Measurements from ENCODE around the gene ORM1.

The ORM1 gene

DNA sequence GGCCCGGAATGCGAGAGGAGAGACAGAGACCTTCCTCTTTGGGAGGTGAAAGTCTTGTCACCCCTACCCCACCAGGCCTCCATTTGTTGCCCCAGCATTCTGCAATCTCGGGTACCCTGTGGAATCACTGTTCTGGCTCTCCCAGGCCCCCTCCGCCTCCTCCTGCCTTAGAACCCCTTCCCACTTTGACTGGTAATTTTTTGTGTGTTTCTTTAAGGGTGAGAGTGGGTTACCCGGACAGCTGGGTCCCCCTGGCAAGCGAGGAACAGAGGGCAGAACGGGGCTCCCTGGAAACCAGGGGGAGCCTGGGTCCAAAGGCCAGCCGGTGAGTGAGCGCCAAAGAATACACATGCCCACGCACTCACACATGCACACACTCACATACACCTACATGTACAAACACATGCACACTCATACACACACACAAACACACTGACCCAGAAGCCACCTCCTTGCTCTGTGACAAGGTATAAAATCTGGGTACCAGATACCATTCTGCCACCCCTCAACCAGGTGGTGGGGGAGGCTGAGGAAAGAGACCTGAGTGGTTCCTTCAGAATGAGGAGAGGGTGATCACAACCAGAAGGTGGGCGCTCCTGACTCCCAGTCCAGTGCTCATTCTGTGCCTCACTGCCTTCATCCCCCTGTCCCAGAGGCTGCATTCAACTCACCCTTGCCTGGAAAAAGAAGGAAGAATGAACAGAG is 30.9 kb upstream of the ORM1 start:
- no peak overlapping the region for H3K4me3 ChIP-seq (ENCODE audit: low read depth, low read length)
- DNase-seq (ENCODE audit: low read depth) = no peak
- in situ Hi-C loops (cut with HindIII; ENCODE audit: low sequenced_read_pairs) = no loop called here
- TF ChIP-seq, protein P1, sequence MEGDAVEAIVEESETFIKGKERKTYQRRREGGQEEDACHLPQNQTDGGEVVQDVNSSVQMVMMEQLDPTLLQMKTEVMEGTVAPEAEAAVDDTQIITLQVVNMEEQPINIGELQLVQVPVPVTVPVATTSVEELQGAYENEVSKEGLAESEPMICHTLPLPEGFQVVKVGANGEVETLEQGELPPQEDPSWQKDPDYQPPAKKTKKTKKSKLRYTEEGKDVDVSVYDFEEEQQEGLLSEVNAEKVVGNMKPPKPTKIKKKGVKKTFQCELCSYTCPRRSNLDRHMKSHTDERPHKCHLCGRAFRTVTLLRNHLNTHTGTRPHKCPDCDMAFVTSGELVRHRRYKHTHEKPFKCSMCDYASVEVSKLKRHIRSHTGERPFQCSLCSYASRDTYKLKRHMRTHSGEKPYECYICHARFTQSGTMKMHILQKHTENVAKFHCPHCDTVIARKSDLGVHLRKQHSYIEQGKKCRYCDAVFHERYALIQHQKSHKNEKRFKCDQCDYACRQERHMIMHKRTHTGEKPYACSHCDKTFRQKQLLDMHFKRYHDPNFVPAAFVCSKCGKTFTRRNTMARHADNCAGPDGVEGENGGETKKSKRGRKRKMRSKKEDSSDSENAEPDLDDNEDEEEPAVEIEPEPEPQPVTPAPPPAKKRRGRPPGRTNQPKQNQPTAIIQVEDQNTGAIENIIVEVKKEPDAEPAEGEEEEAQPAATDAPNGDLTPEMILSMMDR (IDR thresholded peaks at IDR 0.05; ENCODE audit: low read depth, low read length, missing control alignments) = no peak

DNA sequence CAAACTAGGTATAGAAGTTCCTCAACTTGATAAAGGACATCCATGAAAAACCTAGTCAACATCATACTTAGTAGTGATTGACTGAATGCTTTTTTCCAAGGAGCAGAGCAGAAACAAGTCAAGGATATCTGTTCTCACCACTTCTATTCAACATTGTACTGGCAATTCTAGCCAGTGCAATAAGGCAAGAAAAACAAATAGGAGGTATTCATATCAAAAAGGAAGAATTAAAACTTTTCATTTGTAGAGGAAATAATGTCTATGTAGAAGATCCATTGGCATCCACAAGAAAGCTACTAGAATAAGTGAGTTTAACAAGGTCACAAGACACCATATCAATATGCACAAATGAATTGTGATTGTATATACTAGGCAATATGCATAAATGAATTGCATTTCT is 28.2 kb upstream of the ORM1 start:
- H3K4me3 ChIP-seq (ENCODE audit: low read depth, low read length) = no peak overlapping the region
- TF ChIP-seq, protein P1 (IDR thresholded peaks at IDR 0.05; ENCODE audit: low read depth, low read length, missing control alignments) = no peak
- in situ Hi-C loops (cut with HindIII; ENCODE audit: low sequenced_read_pairs) = no loop called here
- no peak for DNase-seq (ENCODE audit: low read depth)

DNA sequence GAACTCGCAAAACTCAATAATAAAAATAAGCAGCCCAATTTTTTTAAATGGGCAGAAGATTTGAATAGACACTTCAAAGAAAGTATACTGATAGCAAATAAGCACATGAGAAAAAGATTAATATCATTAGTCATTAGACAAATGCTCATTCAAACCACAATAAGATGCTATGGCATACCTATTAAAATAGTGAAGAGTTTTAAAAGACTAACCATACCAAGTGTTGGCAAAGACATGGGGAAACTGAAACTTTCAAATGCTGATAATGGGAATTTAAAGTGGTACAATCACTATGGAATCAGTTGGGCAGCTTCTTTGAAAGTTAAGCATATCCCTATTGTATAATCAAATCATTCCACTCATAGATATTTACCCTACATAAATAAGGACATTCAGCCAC is 26.6 kb upstream of the ORM1 start:
- in situ Hi-C loops (cut with HindIII; ENCODE audit: low sequenced_read_pairs) = no loop called here
- DNase-seq (ENCODE audit: low read depth) = no peak
- TF ChIP-seq, protein P1 (IDR thresholded peaks at IDR 0.05; ENCODE audit: low read depth, low read length, missing control alignments) = no peak
- H3K4me3 ChIP-seq (ENCODE audit: low read depth, low read length) = no peak overlapping the region

DNA sequence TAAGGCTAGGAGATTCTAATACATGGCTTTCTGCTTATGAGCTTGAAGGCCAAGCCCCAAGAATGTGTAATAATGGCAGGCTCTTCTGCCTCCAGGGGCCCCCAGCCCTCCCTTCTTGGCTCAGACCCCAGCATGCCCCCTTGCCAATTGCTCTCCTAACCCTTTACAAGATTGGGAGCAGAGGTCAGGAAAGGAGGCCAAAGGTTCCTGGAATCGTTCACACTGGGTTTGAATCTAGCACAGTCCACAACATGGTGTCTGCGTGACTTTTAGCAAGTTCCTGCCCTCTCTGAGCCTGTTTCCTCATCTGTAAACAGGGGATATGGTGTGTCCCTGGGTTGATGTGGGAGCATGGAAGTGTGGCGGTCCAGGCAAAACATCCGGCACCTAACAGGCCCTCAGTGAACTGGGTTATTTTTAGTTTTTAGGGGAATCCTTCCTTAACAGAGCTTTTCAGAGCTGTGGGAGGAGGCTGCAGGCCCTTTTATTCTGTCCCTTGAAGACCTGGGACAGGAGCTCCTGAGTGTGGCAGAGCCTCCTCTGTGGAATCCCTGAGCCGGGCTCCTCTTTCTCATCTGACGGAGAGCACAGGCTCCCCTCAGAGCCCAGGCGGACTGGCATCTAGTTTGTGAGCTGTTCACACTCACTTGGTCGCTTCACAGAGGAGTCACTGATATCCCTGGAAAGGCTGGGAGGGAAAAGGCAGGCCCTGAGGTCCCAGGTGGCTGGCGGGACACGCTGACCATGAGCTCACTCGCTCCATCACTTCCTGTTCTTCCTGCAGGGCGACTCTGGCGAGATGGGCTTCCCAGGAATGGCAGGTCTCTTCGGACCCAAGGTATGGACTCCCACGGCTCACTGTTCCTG is 23.4 kb upstream of the ORM1 start:
- TF ChIP-seq, protein P1 (IDR thresholded peaks at IDR 0.05; ENCODE audit: low read depth, low read length, missing control alignments) = no peak
- in situ Hi-C loops (cut with HindIII; ENCODE audit: low sequenced_read_pairs) = no loop called here
- DNase-seq (ENCODE audit: low read depth) = no peak
- H3K4me3 ChIP-seq (ENCODE audit: low read depth, low read length) = no peak overlapping the region

DNA sequence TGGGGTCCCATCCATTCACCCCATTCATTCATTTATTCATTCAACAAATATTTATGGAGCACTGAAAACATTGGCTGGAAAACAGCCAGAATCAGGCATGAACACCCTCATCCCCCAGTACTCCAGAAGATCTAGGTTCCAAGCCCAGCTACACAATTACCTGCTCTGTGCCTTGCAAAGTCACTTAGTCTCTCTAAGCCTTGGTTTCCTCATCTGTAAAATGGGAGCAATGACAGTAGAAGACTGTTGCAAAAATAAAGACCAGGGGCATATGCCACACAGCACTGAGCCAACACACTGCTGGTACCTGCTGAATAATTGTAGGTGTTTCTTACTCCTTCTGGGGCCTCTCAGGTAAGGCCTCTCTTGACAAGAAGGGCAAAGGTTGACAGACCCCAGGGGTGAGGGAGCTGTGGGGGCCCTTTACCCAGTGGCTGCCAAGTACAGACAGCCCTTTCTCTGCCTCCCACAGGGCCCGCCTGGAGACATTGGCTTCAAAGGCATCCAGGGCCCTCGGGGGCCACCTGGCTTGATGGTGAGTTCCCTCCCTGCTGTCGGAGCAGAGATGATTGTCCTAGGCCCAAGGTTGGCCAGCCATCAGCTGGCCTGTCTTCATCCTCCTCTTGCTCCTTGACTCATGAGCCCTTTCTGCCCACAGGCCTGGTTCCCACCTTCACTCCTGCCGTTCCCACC is 22.6 kb upstream of the ORM1 start:
- in situ Hi-C loops (cut with HindIII; ENCODE audit: low sequenced_read_pairs) = no loop called here
- H3K4me3 ChIP-seq (ENCODE audit: low read depth, low read length) = no peak overlapping the region
- no peak for DNase-seq (ENCODE audit: low read depth)
- TF ChIP-seq, protein P1 (IDR thresholded peaks at IDR 0.05; ENCODE audit: low read depth, low read length, missing control alignments) = no peak

Measured in astrocyte of the cerebellum (primary cell).